Stomach (tissue), 4 donors: ENCODE measurements around the gene HNRNPAB.

Source experiments
- CTCF ChIP-seq, 7 experiments: fragments of 450-650 bp in 4 of 7; fragments of 200-600 bp in 3 of 7; sonication (generic) in 3 of 7; IDR thresholded peaks; one replicate each; pipeline ENCODE4 v1.5.1; 2016 to 2019; ENCODE audit warnings: antibody characterized with exemption in 7 of 7, control low read depth in 2 of 7, mild to moderate bottlenecking in 1 of 7
- POLR2AphosphoS5 ChIP-seq, 3 donors: sonication (generic); formaldehyde crosslinking; IDR thresholded peaks; one replicate each; pipeline ENCODE4 v1.6.1; 2016; ENCODE audit warnings: antibody characterized with exemption in 3 of 3

GRCh38 chr5:178245389-178245788 lies 41.1 kb downstream of the HNRNPAB start:
- no peak for TF ChIP-seq POLR2AphosphoS5 (IDR thresholded peaks at IDR 0.05)
- TF ChIP-seq CTCF (IDR thresholded peaks at IDR 0.05), result no peak
